ENCODE results near the gene PDZD7. TPM values are rescaled to one million over a fixed set of nuclear protein-coding genes. Genes with fewer than 3 reads are reported as not detected.

Gene PDZD7
- total and polyA plus RNA-seq, 9 of the 15 experiments (the other 6 are each of a cell fraction or from before 2014, with no cell fraction given) = 0.04 to 0.24 (median 0.08) TPM; not detected in 3

DNA sequence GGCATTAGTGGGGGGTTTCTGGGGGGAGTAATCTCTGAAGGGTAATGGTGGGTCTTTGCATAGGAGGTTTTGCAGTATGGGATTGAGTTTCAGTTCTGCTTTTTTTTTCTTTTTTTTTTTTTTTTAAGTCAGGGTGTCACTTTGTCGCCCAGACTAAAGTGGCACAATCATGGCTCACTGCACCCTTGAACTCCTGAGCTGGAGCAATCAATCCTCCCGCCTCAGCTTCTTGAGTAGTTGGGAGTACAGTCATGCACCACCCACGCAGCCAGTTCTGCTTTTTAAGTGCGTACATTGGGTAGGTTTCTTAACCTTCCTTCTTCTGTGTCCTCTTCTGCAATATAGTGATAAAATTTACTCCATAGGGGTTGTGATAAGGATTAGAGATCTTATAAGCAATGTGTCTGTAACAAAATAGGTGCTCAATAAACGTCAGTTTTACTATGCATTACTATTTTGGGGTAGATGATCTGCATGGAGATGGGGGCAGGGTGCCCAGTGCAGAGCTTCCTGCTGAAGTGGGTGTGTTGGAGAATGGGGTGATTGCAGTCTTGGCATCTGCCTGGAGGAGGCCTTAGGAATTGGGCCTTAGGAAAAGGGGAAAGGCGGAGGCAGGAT, 40.4 kb upstream of the PDZD7 start (continued):
- TF ChIP-seq PHF8 (IDR thresholded peaks at IDR 0.05; ENCODE audit: borderline replicate concordance, low read length) (no peak), TCF7 (IDR thresholded peaks at IDR 0.05; ENCODE audit: borderline replicate concordance) (no peak), ZNF3 (CRISPR knock-in tag; IDR thresholded peaks at IDR 0.05) (no peak), RHOXF2B (CRISPR knock-in tag; conservative IDR thresholded peaks at IDR 0.05) (no peak), PRPF4 (IDR thresholded peaks at IDR 0.05; ENCODE audit: insufficient read depth, low read depth, low read length, poor library complexity, severe bottlenecking) (no peak), HDAC6 (IDR thresholded peaks at IDR 0.05; ENCODE audit: low read depth, low read length) (no peak), ZSCAN29 (IDR thresholded peaks at IDR 0.05) (no peak), SAP30 (IDR thresholded peaks at IDR 0.05; ENCODE audit: borderline replicate concordance, insufficient read depth, low read depth, low read length, poor library complexity, severe bottlenecking) (no peak), ZFP1 (CRISPR knock-in tag; IDR thresholded peaks at IDR 0.05) (no peak), ZNF77 (CRISPR knock-in tag; IDR thresholded peaks at IDR 0.05) (no peak), ZNF316 (IDR thresholded peaks at IDR 0.05) (no peak), L3MBTL2 (IDR thresholded peaks at IDR 0.05) (no peak), TEAD4 (IDR thresholded peaks at IDR 0.05; ENCODE audit: low read length) (peak; percentile 73), TEAD4 (CRISPR knock-in tag; IDR thresholded peaks at IDR 0.05; ENCODE audit: borderline replicate concordance) (no peak), SPI1 (IDR thresholded peaks at IDR 0.05; ENCODE audit: borderline replicate concordance, low read depth, low read length) (peak; percentile 92)
- TF ChIP-seq, protein P1, sequence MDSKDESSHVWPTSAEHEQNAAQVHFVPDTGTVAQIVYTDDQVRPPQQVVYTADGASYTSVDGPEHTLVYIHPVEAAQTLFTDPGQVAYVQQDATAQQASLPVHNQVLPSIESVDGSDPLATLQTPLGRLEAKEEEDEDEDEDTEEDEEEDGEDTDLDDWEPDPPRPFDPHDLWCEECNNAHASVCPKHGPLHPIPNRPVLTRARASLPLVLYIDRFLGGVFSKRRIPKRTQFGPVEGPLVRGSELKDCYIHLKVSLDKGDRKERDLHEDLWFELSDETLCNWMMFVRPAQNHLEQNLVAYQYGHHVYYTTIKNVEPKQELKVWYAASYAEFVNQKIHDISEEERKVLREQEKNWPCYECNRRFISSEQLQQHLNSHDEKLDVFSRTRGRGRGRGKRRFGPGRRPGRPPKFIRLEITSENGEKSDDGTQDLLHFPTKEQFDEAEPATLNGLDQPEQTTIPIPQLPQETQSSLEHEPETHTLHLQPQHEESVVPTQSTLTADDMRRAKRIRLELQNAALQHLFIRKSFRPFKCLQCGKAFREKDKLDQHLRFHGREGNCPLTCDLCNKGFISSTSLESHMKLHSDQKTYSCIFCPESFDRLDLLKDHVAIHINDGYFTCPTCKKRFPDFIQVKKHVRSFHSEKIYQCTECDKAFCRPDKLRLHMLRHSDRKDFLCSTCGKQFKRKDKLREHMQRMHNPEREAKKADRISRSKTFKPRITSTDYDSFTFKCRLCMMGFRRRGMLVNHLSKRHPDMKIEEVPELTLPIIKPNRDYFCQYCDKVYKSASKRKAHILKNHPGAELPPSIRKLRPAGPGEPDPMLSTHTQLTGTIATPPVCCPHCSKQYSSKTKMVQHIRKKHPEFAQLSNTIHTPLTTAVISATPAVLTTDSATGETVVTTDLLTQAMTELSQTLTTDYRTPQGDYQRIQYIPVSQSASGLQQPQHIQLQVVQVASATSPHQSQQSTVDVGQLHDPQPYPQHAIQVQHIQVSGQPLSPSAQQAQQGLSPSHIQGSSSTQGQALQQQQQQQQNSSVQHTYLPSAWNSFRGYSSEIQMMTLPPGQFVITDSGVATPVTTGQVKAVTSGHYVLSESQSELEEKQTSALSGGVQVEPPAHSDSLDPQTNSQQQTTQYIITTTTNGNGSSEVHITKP (IDR thresholded peaks at IDR 0.05; ENCODE audit: partially characterized antibody) = no peak
- TF ChIP-seq, protein P2, sequence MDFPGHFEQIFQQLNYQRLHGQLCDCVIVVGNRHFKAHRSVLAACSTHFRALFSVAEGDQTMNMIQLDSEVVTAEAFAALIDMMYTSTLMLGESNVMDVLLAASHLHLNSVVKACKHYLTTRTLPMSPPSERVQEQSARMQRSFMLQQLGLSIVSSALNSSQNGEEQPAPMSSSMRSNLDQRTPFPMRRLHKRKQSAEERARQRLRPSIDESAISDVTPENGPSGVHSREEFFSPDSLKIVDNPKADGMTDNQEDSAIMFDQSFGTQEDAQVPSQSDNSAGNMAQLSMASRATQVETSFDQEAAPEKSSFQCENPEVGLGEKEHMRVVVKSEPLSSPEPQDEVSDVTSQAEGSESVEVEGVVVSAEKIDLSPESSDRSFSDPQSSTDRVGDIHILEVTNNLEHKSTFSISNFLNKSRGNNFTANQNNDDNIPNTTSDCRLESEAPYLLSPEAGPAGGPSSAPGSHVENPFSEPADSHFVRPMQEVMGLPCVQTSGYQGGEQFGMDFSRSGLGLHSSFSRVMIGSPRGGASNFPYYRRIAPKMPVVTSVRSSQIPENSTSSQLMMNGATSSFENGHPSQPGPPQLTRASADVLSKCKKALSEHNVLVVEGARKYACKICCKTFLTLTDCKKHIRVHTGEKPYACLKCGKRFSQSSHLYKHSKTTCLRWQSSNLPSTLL (IDR thresholded peaks at IDR 0.05) = no peak
- TF ChIP-seq, protein P3, sequence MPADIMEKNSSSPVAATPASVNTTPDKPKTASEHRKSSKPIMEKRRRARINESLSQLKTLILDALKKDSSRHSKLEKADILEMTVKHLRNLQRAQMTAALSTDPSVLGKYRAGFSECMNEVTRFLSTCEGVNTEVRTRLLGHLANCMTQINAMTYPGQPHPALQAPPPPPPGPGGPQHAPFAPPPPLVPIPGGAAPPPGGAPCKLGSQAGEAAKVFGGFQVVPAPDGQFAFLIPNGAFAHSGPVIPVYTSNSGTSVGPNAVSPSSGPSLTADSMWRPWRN (IDR thresholded peaks at IDR 0.05; ENCODE audit: low read depth) = no peak
- TF ChIP-seq, protein P4, sequence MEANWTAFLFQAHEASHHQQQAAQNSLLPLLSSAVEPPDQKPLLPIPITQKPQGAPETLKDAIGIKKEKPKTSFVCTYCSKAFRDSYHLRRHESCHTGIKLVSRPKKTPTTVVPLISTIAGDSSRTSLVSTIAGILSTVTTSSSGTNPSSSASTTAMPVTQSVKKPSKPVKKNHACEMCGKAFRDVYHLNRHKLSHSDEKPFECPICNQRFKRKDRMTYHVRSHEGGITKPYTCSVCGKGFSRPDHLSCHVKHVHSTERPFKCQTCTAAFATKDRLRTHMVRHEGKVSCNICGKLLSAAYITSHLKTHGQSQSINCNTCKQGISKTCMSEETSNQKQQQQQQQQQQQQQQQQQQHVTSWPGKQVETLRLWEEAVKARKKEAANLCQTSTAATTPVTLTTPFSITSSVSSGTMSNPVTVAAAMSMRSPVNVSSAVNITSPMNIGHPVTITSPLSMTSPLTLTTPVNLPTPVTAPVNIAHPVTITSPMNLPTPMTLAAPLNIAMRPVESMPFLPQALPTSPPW (CRISPR knock-in tag; IDR thresholded peaks at IDR 0.05) = no peak
